NAMALWA (cell line): ENCODE results near the gene CST9L.

Source experiments
- DNase-seq: peaks from one replicate; pipeline ENCODE4 v3.0.0-alpha.2; 2015; ENCODE audit warnings: low spot score

The CST9L gene

GRCh38 chr20:23568320-23568970 lies at the start of gene CST9L:
Gene CST9L, minus strand, starts transcription at chr20:23568484. Its CDS starts 34 bp downstream, at chr20:23568450.
- no peak for DNase-seq

DNA sequence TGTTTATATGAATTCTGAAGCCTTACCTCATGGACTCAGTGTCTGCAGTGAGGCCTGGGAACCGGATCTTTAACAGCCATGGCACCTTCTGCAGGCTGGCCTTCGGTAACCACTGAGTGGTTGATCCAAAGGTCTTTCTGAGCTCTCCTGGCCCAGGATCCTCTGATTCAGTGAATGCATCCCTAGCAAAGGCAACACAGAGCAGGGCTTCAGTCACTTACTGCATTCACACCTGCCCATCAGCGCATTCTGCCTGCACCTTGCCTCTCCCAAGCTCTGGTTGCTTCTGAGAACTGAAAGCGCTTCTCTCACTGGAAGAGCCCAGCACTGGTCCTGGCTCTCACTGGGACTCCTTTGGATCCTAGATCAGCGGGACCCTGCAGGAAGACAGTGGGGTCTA lies 45.9 kb upstream of the CST9L start:
- no peak for DNase-seq

DNA sequence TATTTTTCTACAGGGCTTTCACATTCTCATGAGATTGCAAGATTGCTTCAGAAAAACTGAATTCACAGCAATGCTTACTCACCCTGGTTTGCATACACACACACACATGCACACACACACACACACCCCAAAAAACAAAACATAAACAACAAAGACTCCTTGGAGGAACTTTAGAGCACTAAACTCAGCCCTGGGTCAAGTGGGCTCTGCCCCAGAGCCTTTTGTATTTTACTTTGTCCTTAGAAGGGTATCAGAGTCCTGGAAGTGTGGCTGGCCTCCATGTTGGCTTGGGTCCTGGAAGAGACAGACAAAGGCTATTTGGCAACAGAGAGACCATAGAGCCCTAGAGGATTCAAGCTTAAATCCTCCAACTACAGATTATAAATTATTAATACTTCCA lies 45.4 kb upstream of the CST9L start:
- DNase-seq, result no peak

GRCh38 chr20:23612396-23612795 lies 44.1 kb upstream of the CST9L start:
- no peak for DNase-seq

DNA sequence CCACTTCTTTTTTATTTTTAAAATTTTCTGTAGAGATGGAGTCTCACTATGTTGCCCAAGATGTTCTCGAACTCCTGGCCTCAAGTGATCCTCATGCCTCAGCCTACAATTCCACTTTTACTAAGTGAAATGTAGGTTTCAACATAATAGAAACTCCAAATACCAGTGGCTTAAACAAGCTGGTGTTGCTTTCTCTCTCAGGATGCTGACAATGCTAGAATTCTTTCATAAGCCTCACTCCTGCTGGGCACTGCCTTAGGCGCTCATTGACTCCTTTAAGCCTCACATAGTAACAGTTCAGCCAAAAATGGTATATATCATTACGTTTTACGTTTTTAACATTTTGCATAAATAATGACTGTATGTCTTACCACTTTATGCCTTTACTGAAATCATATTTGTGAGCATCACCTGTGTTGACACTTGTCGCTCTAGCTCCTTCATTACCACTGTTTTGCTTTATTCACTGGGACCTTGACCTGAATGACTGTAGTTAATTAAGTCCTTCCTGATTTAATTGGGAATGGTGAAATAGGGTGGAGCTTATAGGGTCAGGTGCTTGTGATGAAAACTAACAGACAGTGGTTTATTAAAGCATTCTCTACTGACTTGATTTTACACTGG lies 41.3 kb upstream of the CST9L start:
- DNase-seq, result no peak

GRCh38 chr20:23608251-23608846 lies 40.1 kb upstream of the CST9L start:
- DNase-seq, result no peak

DNA sequence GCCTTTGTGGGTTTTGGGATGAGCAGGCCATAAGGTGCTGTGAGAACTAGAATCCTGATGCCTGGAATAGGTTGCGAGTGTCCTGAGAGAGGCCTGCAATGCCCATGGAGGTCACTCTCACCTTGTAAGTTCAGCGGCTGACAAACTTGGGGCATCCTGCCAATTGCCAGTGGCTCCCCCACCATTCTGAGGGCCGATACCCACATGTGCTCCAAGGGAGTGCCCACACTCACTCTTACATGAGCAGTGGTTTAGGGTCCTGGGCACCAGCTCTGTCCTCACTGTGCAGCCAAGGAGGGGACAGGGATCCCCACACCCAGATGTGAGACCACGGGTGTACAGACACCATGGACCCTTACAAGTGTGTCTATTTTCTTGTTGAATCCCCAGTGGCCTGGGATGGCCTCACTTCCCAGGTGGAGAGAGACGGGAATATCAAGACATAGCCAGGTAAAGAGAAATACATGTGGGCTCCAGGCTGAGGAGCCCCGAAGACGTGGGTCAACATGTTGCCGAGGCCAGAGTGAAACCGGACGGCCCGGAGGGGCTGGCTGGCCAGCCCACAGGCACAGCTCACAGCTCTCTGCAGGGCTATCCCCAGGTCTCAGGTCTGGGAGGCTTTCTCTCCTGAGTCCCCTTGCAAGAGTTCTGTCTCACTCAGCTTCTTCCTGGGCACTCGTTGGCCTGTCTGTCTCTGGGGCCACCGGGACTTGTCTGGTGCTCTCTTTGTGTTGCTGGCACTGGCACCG lies 39.4 kb upstream of the CST9L start:
- DNase-seq, result no peak

GRCh38 chr20:23606652-23607049 lies 38.4 kb upstream of the CST9L start:
- DNase-seq, result peak; percentile 79

DNA sequence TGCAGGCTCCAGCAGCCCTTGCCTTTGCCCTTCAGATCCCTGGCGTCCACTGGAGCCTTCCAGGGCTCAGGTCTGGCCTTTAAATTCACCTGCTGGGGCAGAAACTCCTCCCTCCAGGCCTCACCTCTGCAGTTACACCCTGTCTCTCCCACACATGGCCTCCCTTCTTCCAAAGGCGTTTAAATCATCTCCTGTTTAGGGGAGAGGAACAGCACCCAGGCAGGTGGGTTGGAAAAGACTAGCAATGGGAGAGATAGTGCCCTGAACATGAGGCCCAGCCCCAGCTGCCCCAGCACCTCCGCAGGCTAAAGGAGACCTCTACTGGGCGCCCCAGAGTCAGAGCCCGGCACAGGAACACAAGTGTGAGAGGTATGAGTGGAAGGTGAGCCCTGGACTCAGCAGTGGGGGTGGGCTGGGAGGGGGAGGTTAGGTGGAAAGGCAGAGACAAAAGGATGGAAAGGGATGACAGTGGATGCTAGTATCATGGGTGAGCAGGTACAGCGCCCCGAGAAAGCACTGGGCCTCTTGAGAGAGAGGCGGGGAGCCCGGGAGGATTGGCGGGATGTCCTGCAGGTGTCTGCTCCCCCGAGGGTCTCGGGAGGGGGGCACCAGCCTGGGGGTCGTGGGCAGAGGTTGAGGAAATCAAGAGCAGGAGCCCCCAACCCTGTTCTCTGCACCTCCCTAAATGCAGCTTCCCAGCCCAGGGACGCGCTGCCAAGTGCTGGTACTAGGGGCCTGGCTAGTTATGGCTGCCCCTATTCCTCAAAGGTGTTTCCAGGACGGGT lies 37.8 kb upstream of the CST9L start, which contains the start of gene CST9:
Gene CST9, minus strand, starts transcription at position 51 of the 785 bp plus-strand sequence. CDS start 53 bp downstream, outside the sequence.
- DNase-seq, result no peak

DNA sequence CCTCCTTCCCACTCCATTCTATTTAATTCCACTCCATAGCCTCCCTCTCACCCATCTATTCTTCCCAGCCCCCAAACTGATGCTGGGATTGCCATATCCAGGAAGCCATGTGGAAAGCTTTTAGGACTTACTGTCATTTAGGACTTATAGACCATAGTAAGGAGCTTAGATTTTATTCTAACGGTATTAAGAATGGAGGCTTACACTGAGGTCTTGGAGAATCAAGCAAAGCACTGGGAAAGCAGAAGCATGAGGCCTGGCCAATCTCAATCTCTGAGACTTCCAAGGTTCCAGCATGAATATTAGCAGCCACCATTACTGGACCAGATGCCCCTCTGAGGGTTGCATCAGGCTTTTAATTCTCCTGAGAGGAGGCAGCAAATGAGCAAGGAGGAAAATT lies 36.0 kb upstream of the CST9L start:
- DNase-seq, result no peak

- DNase-seq, result no peak
These were observed 35.0 kb upstream of the CST9L start for GRCh38 chr20:23603321-23603720.

- no peak for DNase-seq
These were observed 34.4 kb upstream of the CST9L start for GRCh38 chr20:23602699-23603098.

- no peak for DNase-seq
These were observed 34.0 kb upstream of the CST9L start for GRCh38 chr20:23602241-23602640.

GRCh38 chr20:23601715-23602114 lies 33.4 kb upstream of the CST9L start:
- no peak for DNase-seq

GRCh38 chr20:23598481-23598880 lies 30.2 kb upstream of the CST9L start:
- no peak for DNase-seq

GRCh38 chr20:23596579-23597250 lies 28.4 kb upstream of the CST9L start:
- no peak for DNase-seq

GRCh38 chr20:23595941-23596340 lies 27.7 kb upstream of the CST9L start:
- DNase-seq, result no peak

GRCh38 chr20:23588434-23589403 lies 20.4 kb upstream of the CST9L start:
- DNase-seq, result peak; percentile 19

DNA sequence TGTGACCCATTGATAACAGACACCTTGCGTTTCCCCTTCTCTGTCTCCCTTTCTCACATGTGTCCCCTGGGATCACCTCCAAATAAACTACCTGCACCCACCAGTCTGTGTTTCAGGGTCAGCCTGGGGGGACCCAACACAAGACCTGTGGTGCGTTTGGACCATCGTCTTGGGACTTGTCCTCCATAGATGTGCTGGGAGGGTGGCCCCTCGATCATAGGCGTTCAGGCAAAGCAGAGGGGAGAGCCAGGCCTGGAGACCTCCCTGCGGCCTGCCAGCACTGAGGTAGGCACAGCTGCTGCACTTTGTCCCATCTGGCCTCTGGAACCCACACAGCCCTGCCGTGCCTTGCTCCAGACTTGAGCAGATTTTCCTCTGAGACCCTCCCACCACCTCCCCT lies 19.3 kb upstream of the CST9L start:
- DNase-seq, result no peak
